Heart left ventricle (tissue), 16 donors: Measurements from ENCODE around the gene NSMF. TPM values are rescaled to one million over a fixed set of nuclear protein-coding genes. Genes with fewer than 3 reads are reported as not detected.

Experiments used
- ATAC-seq, 4 donors: fragments of 200-7000 bp; cut with Tn5 transposase; one replicate each; pipeline ENCODE4 v1.9.1; 2020 to 2022; ENCODE audit warnings: moderate library complexity in 4 of 4, mild to moderate bottlenecking in 3 of 4, moderate number of reproducible peaks in 1 of 4
- DNase-seq, 5 donors: peaks; one replicate each; pipeline ENCODE4 v3.0.0-alpha.2; 2020
- H3K27ac ChIP-seq, 12 donors: fragments of 200-600 bp; sonication (generic) in 4 of 12; one replicate each; pipeline versions ENCODE4 v1.5.0 to v1.8.0; 2016 to 2022; ENCODE audit warnings: mild to moderate bottlenecking in 2 of 12
- H3K27me3 ChIP-seq, 9 donors: fragments of 200-600 bp; sonication (generic) in 2 of 9; one replicate each; pipeline versions ENCODE4 v1.5.1 to v1.8.0; 2016 to 2022; ENCODE audit warnings: mild to moderate bottlenecking in 3 of 9
- H3K36me3 ChIP-seq, 9 donors: fragments of 200-600 bp; sonication (generic) in 2 of 9; one replicate each; pipeline versions ENCODE4 v1.5.0 to v1.8.0; 2018 to 2022; ENCODE audit warnings: mild to moderate bottlenecking in 2 of 9
- H3K4me1 ChIP-seq, 12 donors: fragments of 200-600 bp; sonication (generic) in 4 of 12; one replicate each; pipeline versions ENCODE4 v1.5.0 to v1.8.0; 2016 to 2022; ENCODE audit warnings: mild to moderate bottlenecking in 3 of 12
- H3K4me3 ChIP-seq, 12 donors: fragments of 200-600 bp; sonication (generic) in 4 of 12; one replicate each; pipeline versions ENCODE4 v1.5.0 to v1.8.0; 2017 to 2022; ENCODE audit warnings: mild to moderate bottlenecking in 9 of 12, moderate library complexity in 4 of 12
- H3K9me3 ChIP-seq, 12 donors: fragments of 200-600 bp; sonication (generic) in 4 of 12; one replicate each; pipeline versions ENCODE4 v1.5.0 to v1.8.0; 2016 to 2022; ENCODE audit warnings: mild to moderate bottlenecking in 1 of 12
- POLR2A ChIP-seq, 2 donors: fragments of 450-650 bp; IDR thresholded peaks; one replicate each; pipeline ENCODE4 v1.6.1; 2017; ENCODE audit warnings: antibody characterized with exemption in 2 of 2, mild to moderate bottlenecking in 2 of 2, moderate library complexity in 2 of 2
- WGBS, 4 donors: extraction: QIAGEN DNeasy Blood & Tissue Kit in 2 of 4; methylation state at CpG; one replicate each; pipeline versions ENCODE4 v1.1.5 to v1.1.7; 2013 to 2018; 5-methylcytosine and 5-hydroxymethylcytosine counted together
- intact Hi-C, 10 donors: fragments of 100-400 bp; cut with DNase I; formaldehyde crosslinking; loops; one replicate each; pipeline versions ENCODE4 v1.11.1 to v1.14.2; 2022
- microRNA-seq, 4 donors: library from miRNA; unstranded; fragments of <30 nt; microRNA quantifications; one replicate each; pipeline versions ENCODE4 to v1.2.0, GENCODE V29; 2017 to 2020
- polyA plus RNA-seq, 2 donors: library from polyadenylated mRNA; stranded (reverse); fragments of 200-250 nt; gene quantifications; one replicate each; pipeline ENCODE4 v1.2.3, GENCODE V29; 2013
- total RNA-seq, 9 donors: library from RNA; depleted of rRNA in 2 of 9; stranded (reverse); fragments of >200 nt in 2 of 9; fragmentation: NEBNext Ultra II Directional in 3 of 9; extraction: Animal tissue kit (Norgen Biotek cat#: 25700) in 3 of 9; gene quantifications; one replicate each; pipeline versions ENCODE4 v1.1.0 to v1.2.4, GENCODE V29; 2016 to 2023
- TF ChIP-seq, protein P1 (sequence below), 12 donors: fragments of 200-600 bp; sonication (generic) in 4 of 12; IDR thresholded peaks; one replicate each; pipeline versions ENCODE4 v1.5.0 to v1.8.0; 2018 to 2022; ENCODE audit warnings: antibody characterized with exemption in 12 of 12, mild to moderate bottlenecking in 5 of 12
- donor health status: ischemic (EF 13 %, LVEDD 7.1; RV severe dilation, severe dysfunction).
- donor health status: healthy with polysubstance abuse.
- donor health status: DM: no; HTN: yes; CAD: no.
- donor health status: DM: no; HTN: no; CAD: no.
- donor health status: ischemic (EF 25% LVEDD 6.9; RV normal size, moderate dysfunction).
- donor health status: ischemic (EF 25% LVEDD 5.7; RV mildly dilated, moderate dysfunction).
- donor health status: healthy.
- donor health status: DM: yes; HTN: yes; CAD: no.
- donor health status: ischemic (EF 35%, LVEDD 5.7; RV mildly dilated, moderate dysfunction).
- donor health status: nonischemic (EF 11% LVEDD 7.7; RV severe dilation, severe dysfunction).
- donor health status: DM: yes; HTN: yes; CAD: no.
- donor health status: PGD.
- donor health status: ischemic (EF 29% LVEDD 5.4; RV normal size, mild dysfunction).
- donor health status: nonischemic (EF 23%, LVEDD 6.1; RV moderate dilation, normal function).

Gene NSMF
- total and polyA plus RNA-seq, 11 donors: 7.5 to 22.1 (median 13.4) TPM

- intact Hi-C loops: no loop called here
- Histone ChIP-seq H3K27me3 (no peaks in the 10 kb centered on the region), H3K27ac (no peak overlapping the region), H3K9me3 (no peaks in the 10 kb centered on the region), H3K36me3 (peaks cover 0 to 4% (median 0%) of the 10 kb centered on the region in 9 donors), H3K4me1 (no peaks in the 10 kb centered on the region), H3K4me3 (no peak overlapping the region)
- ATAC-seq: no peak
- TF ChIP-seq, protein P1, sequence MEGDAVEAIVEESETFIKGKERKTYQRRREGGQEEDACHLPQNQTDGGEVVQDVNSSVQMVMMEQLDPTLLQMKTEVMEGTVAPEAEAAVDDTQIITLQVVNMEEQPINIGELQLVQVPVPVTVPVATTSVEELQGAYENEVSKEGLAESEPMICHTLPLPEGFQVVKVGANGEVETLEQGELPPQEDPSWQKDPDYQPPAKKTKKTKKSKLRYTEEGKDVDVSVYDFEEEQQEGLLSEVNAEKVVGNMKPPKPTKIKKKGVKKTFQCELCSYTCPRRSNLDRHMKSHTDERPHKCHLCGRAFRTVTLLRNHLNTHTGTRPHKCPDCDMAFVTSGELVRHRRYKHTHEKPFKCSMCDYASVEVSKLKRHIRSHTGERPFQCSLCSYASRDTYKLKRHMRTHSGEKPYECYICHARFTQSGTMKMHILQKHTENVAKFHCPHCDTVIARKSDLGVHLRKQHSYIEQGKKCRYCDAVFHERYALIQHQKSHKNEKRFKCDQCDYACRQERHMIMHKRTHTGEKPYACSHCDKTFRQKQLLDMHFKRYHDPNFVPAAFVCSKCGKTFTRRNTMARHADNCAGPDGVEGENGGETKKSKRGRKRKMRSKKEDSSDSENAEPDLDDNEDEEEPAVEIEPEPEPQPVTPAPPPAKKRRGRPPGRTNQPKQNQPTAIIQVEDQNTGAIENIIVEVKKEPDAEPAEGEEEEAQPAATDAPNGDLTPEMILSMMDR (IDR thresholded peaks at IDR 0.05): no peak
- TF ChIP-seq POLR2A (IDR thresholded peaks at IDR 0.05): no peak
- 94 to 97% (median 96%) methylated on average over 20 of the region's 20 CpGs for WGBS, 4 donors
- DNase-seq: peak in 2 of 5 donors; percentile 5 to 33
Measured at GRCh38 chr9:137397675-137398423, 61.3 kb downstream of the NSMF start.

Small RNA genes within 50 kb of the gene (microRNA-seq; reads per million reads assigned to microRNA genes)
- gene MIR7114: 0 to 1.8 (median 0.70) reads per million in 4 donors

Other genes starting within 250 kb of the NSMF start
- gene RNF208, start 237.1 kb downstream of the NSMF start, total RNA-seq: 10 to 100 TPM in 7 of 9 donors, 1 to 10 TPM in 2; 6.9 to 34.1 (median 22.5) TPM
- 10 to 100 TPM in 1 of 2 donors, 1 to 10 TPM in 1; 9.3 to 72.7 TPM for gene RNF208, start 237.1 kb downstream of the NSMF start, polyA plus RNA-seq
- under 1 TPM in 6 of 9 donors, not detected in 3; 0.22 to 0.61 (median 0.29) TPM for gene CYSRT1, start 234.2 kb downstream of the NSMF start, total RNA-seq
- under 1 TPM; 0.14 to 0.27 TPM for gene CYSRT1, start 234.2 kb downstream of the NSMF start, polyA plus RNA-seq
- not detected for gene RNF224, start 231.8 kb downstream of the NSMF start, total RNA-seq
- not detected for gene RNF224, start 231.8 kb downstream of the NSMF start, polyA plus RNA-seq
- not detected for gene SLC34A3, start 228.4 kb downstream of the NSMF start, total RNA-seq
- not detected for gene SLC34A3, start 228.4 kb downstream of the NSMF start, polyA plus RNA-seq
- gene TUBB4B, start 218.0 kb downstream of the NSMF start, total RNA-seq: 100 to 1,000 TPM; 244 to 769 (median 456) TPM
- 100 to 1,000 TPM; 705 to 900 TPM for gene TUBB4B, start 218.0 kb downstream of the NSMF start, polyA plus RNA-seq
- under 1 TPM in 2 of 9 donors, not detected in 7; 0.23 to 0.31 TPM for gene STPG3, start 208.0 kb downstream of the NSMF start, total RNA-seq
- under 1 TPM in 1 of 2 donors, not detected in 1; 0.61 TPM for gene STPG3, start 208.0 kb downstream of the NSMF start, polyA plus RNA-seq
- gene NELFB, start 204.0 kb downstream of the NSMF start, total RNA-seq: 10 to 100 TPM; 32.5 to 55.5 (median 38.1) TPM
- 10 to 100 TPM; 31.4 to 77.8 TPM for gene NELFB, start 204.0 kb downstream of the NSMF start, polyA plus RNA-seq
- 10 to 100 TPM; 14.0 to 46.4 (median 18.5) TPM for gene TOR4A, start 181.6 kb downstream of the NSMF start, total RNA-seq
- 10 to 100 TPM in 1 of 2 donors, 1 to 10 TPM in 1; 6.6 to 16.3 TPM for gene TOR4A, start 181.6 kb downstream of the NSMF start, polyA plus RNA-seq
- gene NRARP, start 157.1 kb downstream of the NSMF start, total RNA-seq: 10 to 100 TPM in 5 of 9 donors, 1 to 10 TPM in 4; 6.4 to 15.8 (median 10.3) TPM
- 1 to 10 TPM; 1.6 to 4.2 TPM for gene NRARP, start 157.1 kb downstream of the NSMF start, polyA plus RNA-seq
- 10 to 100 TPM in 2 of 9 donors, 1 to 10 TPM in 7; 4.1 to 12.9 (median 8.6) TPM for gene EXD3, start 36.2 kb downstream of the NSMF start, total RNA-seq
- gene EXD3, start 36.2 kb downstream of the NSMF start, polyA plus RNA-seq: 10 to 100 TPM in 1 of 2 donors, 1 to 10 TPM in 1; 5.6 to 15.2 TPM
- gene NOXA1, start 35.9 kb downstream of the NSMF start, total RNA-seq: 1 to 10 TPM in 8 of 9 donors, under 1 TPM in 1; 0.81 to 5.5 (median 2.7) TPM
- gene NOXA1, start 35.9 kb downstream of the NSMF start, polyA plus RNA-seq: 1 to 10 TPM in 1 of 2 donors, under 1 TPM in 1; 0.44 to 4.1 TPM
- not detected for gene ENTPD8, start 18.0 kb downstream of the NSMF start, total RNA-seq
- not detected for gene ENTPD8, start 18.0 kb downstream of the NSMF start, polyA plus RNA-seq
- 10 to 100 TPM in 1 of 9 donors, 1 to 10 TPM in 8; 4.4 to 10.1 (median 7.6) TPM for gene PNPLA7, start 91.1 kb upstream of the NSMF start, total RNA-seq
- gene PNPLA7, start 91.1 kb upstream of the NSMF start, polyA plus RNA-seq: 1 to 10 TPM in 1 of 2 donors, under 1 TPM in 1; 0.78 to 8.8 TPM
- gene MRPL41, start 92.5 kb upstream of the NSMF start, total RNA-seq: 100 to 1,000 TPM; 118 to 389 (median 196) TPM
- 100 to 1,000 TPM; 160 to 847 TPM for gene MRPL41, start 92.5 kb upstream of the NSMF start, polyA plus RNA-seq
- gene DPH7, start 119.6 kb upstream of the NSMF start, total RNA-seq: 10 to 100 TPM; 12.6 to 22.0 (median 16.7) TPM
- gene DPH7, start 119.6 kb upstream of the NSMF start, polyA plus RNA-seq: 10 to 100 TPM; 13.1 to 23.7 TPM
- gene ZMYND19, start 131.2 kb upstream of the NSMF start, total RNA-seq: 10 to 100 TPM in 4 of 9 donors, 1 to 10 TPM in 5; 6.8 to 19.9 (median 9.4) TPM
- gene ZMYND19, start 131.2 kb upstream of the NSMF start, polyA plus RNA-seq: 10 to 100 TPM; 12.0 to 20.5 TPM
- gene ARRDC1, start 146.4 kb upstream of the NSMF start, total RNA-seq: 10 to 100 TPM; 14.1 to 43.6 (median 20.7) TPM
- 10 to 100 TPM; 23.2 to 42.6 TPM for gene ARRDC1, start 146.4 kb upstream of the NSMF start, polyA plus RNA-seq
- gene EHMT1, start 159.7 kb upstream of the NSMF start, total RNA-seq: 10 to 100 TPM; 27.8 to 55.9 (median 32.0) TPM
- 10 to 100 TPM; 24.5 to 27.1 TPM for gene EHMT1, start 159.7 kb upstream of the NSMF start, polyA plus RNA-seq